HEK293 (cell line): Measurements from ENCODE around the gene SCAMP5.
A peak's percentile ranks its signal among the peaks of the same experiment; 100 is the strongest.

Experiments
- CTCF ChIA-PET: fragments of 350-600 bp; formaldehyde crosslinking; extraction: SDS; loops from one replicate; lab custom pipeline; 2021; ENCODE audit warnings: antibody characterized with exemption; lab: Yijun Ruan, JAX
- POLR2A ChIA-PET: fragments of 300-600 bp; formaldehyde crosslinking; extraction: SDS; loops from one replicate; lab custom pipeline; 2020; ENCODE audit warnings: antibody characterized with exemption, inconsistent platforms; lab: Yijun Ruan, JAX
- H3K27ac ChIP-seq: fragments of 200-500 bp; sonication (Bioruptor generic); 2 replicates; pipeline ENCODE4 v1.5.1; 2014; ENCODE audit warnings: low read depth, low read length, control low read depth, inconsistent platforms; ENCODE audit errors: extremely low read depth
- H3K36me3 ChIP-seq, 2 experiments: fragments of 200-500 bp in 1 of 2; sonication (Bioruptor generic) in 1 of 2; 1 replicate in 1 of 2; 2 replicates in 1 of 2; pipeline ENCODE4 v1.5.1; 2014 to 2017; ENCODE audit warnings: inconsistent platforms in 2 of 2, low read length in 2 of 2; ENCODE audit not compliant: control insufficient read depth in 2 of 2, insufficient read depth in 1 of 2
- H3K4me1 ChIP-seq: fragments of 200-500 bp; sonication (Bioruptor generic); 2 replicates; pipeline ENCODE4 v1.5.1; 2014; ENCODE audit warnings: mild to moderate bottlenecking, low read length, inconsistent platforms; ENCODE audit not compliant: control insufficient read depth, insufficient read depth
- H3K4me3 ChIP-seq: 2 replicates; pipeline ENCODE4 v1.5.1; 2011; ENCODE audit warnings: low read depth, mild to moderate bottlenecking, control low read depth, low read length, moderate library complexity
- H3K9me3 ChIP-seq: fragments of 200-500 bp; sonication (Bioruptor generic); 2 replicates; pipeline ENCODE4 v1.5.1; 2014; ENCODE audit warnings: low read depth, low read length, inconsistent platforms; ENCODE audit not compliant: control insufficient read depth, insufficient read depth
- BCL6B ChIP-seq: fragments of 450-650 bp; formaldehyde crosslinking; IDR thresholded peaks from 2 replicates; pipeline ENCODE4 v1.5.1; 2017; ENCODE audit warnings: missing biosample characterization, missing genetic modification characterization
- ELK4 ChIP-seq: IDR thresholded peaks from 2 replicates; pipeline ENCODE4 v1.6.1; 2011; ENCODE audit warnings: mild to moderate bottlenecking, low read depth, low read length, borderline replicate concordance
- KLF9 ChIP-seq: fragments of 450-650 bp; formaldehyde crosslinking; IDR thresholded peaks from 2 replicates; pipeline ENCODE4 v1.5.1; 2016; ENCODE audit warnings: missing biosample characterization, missing genetic modification characterization, low read depth
- PBX3 ChIP-seq: sonication (generic); formaldehyde crosslinking; IDR thresholded peaks from 2 replicates; pipeline ENCODE4 v1.8.1; 2022; ENCODE audit warnings: mild to moderate bottlenecking, moderate library complexity, missing genetic modification reagents
- WT1 ChIP-seq: fragments of 450-650 bp; formaldehyde crosslinking; IDR thresholded peaks from 2 replicates; pipeline ENCODE4 v1.5.1; 2016; ENCODE audit warnings: missing biosample characterization, missing genetic modification characterization
- ZBTB26 ChIP-seq: fragments of 450-650 bp; formaldehyde crosslinking; optimal IDR thresholded peaks from 2 replicates; pipeline ENCODE3; 2016; ENCODE audit warnings: missing biosample characterization, mild to moderate bottlenecking, missing genetic modification characterization
- ZBTB48 ChIP-seq: fragments of 450-650 bp; formaldehyde crosslinking; IDR thresholded peaks from 2 replicates; pipeline ENCODE4 v1.5.1; 2016; ENCODE audit warnings: missing biosample characterization, missing genetic modification characterization
- ZBTB8A ChIP-seq: fragments of 450-650 bp; formaldehyde crosslinking; IDR thresholded peaks from 2 replicates; pipeline ENCODE4 v1.5.1; 2016; ENCODE audit warnings: missing biosample characterization, missing genetic modification characterization
- ZNF114 ChIP-seq: fragments of 450-650 bp; formaldehyde crosslinking; IDR thresholded peaks from 2 replicates; pipeline ENCODE4 v1.5.0; 2017; ENCODE audit warnings: missing biosample characterization, missing genetic modification characterization
- ZNF121 ChIP-seq: fragments of 450-650 bp; formaldehyde crosslinking; IDR thresholded peaks from 2 replicates; pipeline ENCODE4 v1.5.1; 2016; ENCODE audit warnings: missing biosample characterization, missing genetic modification characterization
- ZNF138 ChIP-seq: fragments of 450-650 bp; formaldehyde crosslinking; IDR thresholded peaks from 2 replicates; pipeline ENCODE4 v1.5.1; 2016; ENCODE audit warnings: missing biosample characterization, missing genetic modification characterization, borderline replicate concordance
- ZNF146 ChIP-seq: fragments of 450-650 bp; formaldehyde crosslinking; IDR thresholded peaks from 2 replicates; pipeline ENCODE4 v1.5.1; 2016; ENCODE audit warnings: missing biosample characterization, missing genetic modification characterization
- ZNF2 ChIP-seq: fragments of 450-650 bp; formaldehyde crosslinking; IDR thresholded peaks from 2 replicates; pipeline ENCODE4 v1.5.1; 2016; ENCODE audit warnings: missing biosample characterization, missing genetic modification characterization
- ZNF221 ChIP-seq: fragments of 450-650 bp; formaldehyde crosslinking; IDR thresholded peaks from 2 replicates; pipeline ENCODE4 v1.5.1; 2017; ENCODE audit warnings: missing biosample characterization, missing genetic modification characterization, borderline replicate concordance
- ZNF24 ChIP-seq: fragments of 450-650 bp; formaldehyde crosslinking; IDR thresholded peaks from 2 replicates; pipeline ENCODE4 v1.5.1; 2016; ENCODE audit warnings: missing biosample characterization, missing genetic modification characterization
- ZNF350 ChIP-seq: fragments of 450-650 bp; formaldehyde crosslinking; IDR thresholded peaks from 2 replicates; pipeline ENCODE4 v1.5.0; 2017; ENCODE audit warnings: missing biosample characterization, mild to moderate bottlenecking, missing genetic modification characterization
- ZNF362 ChIP-seq: fragments of 450-650 bp; formaldehyde crosslinking; IDR thresholded peaks from 2 replicates; pipeline ENCODE4 v1.5.1; 2016; ENCODE audit warnings: missing biosample characterization, missing genetic modification characterization
- ZNF37A ChIP-seq: fragments of 450-650 bp; IDR thresholded peaks from 2 replicates; pipeline ENCODE4 v1.5.1; 2018; ENCODE audit warnings: missing biosample characterization, missing genetic modification characterization
- ZNF423 ChIP-seq: fragments of 450-650 bp; formaldehyde crosslinking; IDR thresholded peaks from 2 replicates; pipeline ENCODE4 v1.5.1; 2016; ENCODE audit warnings: missing biosample characterization, missing genetic modification characterization
- ZNF530 ChIP-seq: fragments of 450-650 bp; formaldehyde crosslinking; IDR thresholded peaks from 2 replicates; pipeline ENCODE4 v1.5.1; 2016; ENCODE audit warnings: low read depth, missing biosample characterization, missing genetic modification characterization
- ZNF544 ChIP-seq: fragments of 450-650 bp; formaldehyde crosslinking; IDR thresholded peaks from 2 replicates; pipeline ENCODE4 v1.5.0; 2017; ENCODE audit warnings: missing biosample characterization, missing genetic modification characterization
- ZNF596 ChIP-seq: fragments of 450-650 bp; IDR thresholded peaks from 2 replicates; pipeline ENCODE4 v1.5.0; 2018; ENCODE audit warnings: missing biosample characterization, mild to moderate bottlenecking, missing genetic modification characterization, moderate library complexity
- ZNF76 ChIP-seq: fragments of 450-650 bp; formaldehyde crosslinking; IDR thresholded peaks from 2 replicates; pipeline ENCODE4; 2016; ENCODE audit warnings: low read depth, missing biosample characterization, missing genetic modification characterization, borderline replicate concordance
- ZNF776 ChIP-seq: fragments of 450-650 bp; formaldehyde crosslinking; IDR thresholded peaks from 2 replicates; pipeline ENCODE4 v1.5.0; 2017; ENCODE audit warnings: missing biosample characterization, missing genetic modification characterization, borderline replicate concordance
- ZNF830 ChIP-seq: fragments of 450-650 bp; IDR thresholded peaks from 2 replicates; pipeline ENCODE4 v1.5.0; 2018; ENCODE audit warnings: missing biosample characterization, missing genetic modification characterization, low read depth, mild to moderate bottlenecking, moderate library complexity
- ZSCAN4 ChIP-seq: fragments of 450-650 bp; formaldehyde crosslinking; IDR thresholded peaks from 2 replicates; pipeline ENCODE4 v1.5.1; 2017; ENCODE audit warnings: missing biosample characterization, missing genetic modification characterization
- ZXDB ChIP-seq: fragments of 450-650 bp; formaldehyde crosslinking; IDR thresholded peaks from 2 replicates; pipeline ENCODE4 v1.5.1; 2016; ENCODE audit warnings: missing biosample characterization, missing genetic modification characterization

Gene SCAMP5

GRCh38 chr15:75022783-75023180, 27.4 kb downstream of the SCAMP5 start:
- Histone ChIP-seq H3K27ac (no peak overlapping the region), H3K4me3 (no peak overlapping the region), H3K36me3 (peaks cover 0 to 16% of the 10 kb centered on the region in 2 experiments; a peak in 2 of 3 replicates), H3K4me1 (0 out of 2 replicates have a peak, but pooled peaks cover 2% of the 10 kb centered on the region), H3K9me3 (no peaks in the 10 kb centered on the region)
- POLR2A ChIA-PET = interaction anchor here (0.6 to 2.1 kb wide), 30 partner anchors 8 to 650 kb away, joined by 3 to 24 read pairs (median 5); partner anchors contain the start of genes C15orf39, COX5A, FAM219B and MAN2C1
- TF ChIP-seq ZNF530 = no peak
- peak; percentile 93 for TF ChIP-seq ZNF362 (tag by site-specific recombination)
- CTCF ChIA-PET = interaction anchor here (0.5 to 1.5 kb wide), 4 partner anchors 10 to 799 kb away, joined by 3 to 4 read pairs (median 3); partner anchors contain the start of gene C15orf39

GRCh38 chr15:75023181-75023871, 28.0 kb downstream of the SCAMP5 start, which contains the start of gene PPCDC:
TSS of gene PPCDC (plus strand) at chr15:75023590. CDS start at chr15:75028319, 4,729 bp downstream.
- H3K4me3 ChIP-seq = peak within 1 kb of the TSS; percentile 66
- POLR2A ChIA-PET = interaction anchor here (0.6 to 2.1 kb wide), 30 partner anchors 8 to 649 kb away, joined by 3 to 24 read pairs (median 5); partner anchors contain the start of genes C15orf39, COX5A, FAM219B and MAN2C1
- 0 out of 2 replicates have a peak, but pooled peaks cover 2% of the 10 kb centered on the region for H3K4me1 ChIP-seq
- CTCF ChIA-PET = interaction anchor here (0.6 to 1.5 kb wide), 7 partner anchors 9 to 1032 kb away, joined by 3 to 5 read pairs (median 3); partner anchors contain the start of gene C15orf39
- peak within 1 kb of the TSS; percentile 93 for H3K27ac ChIP-seq
- H3K36me3 ChIP-seq = peaks cover 0 to 18% of the 10 kb centered on the region in 2 experiments; a peak in 2 of 3 replicates
- H3K9me3 ChIP-seq = no peaks in the 10 kb centered on the region
- no peak for TF ChIP-seq ZNF37A (tag by site-specific recombination)
- peak; percentile 73 for TF ChIP-seq PBX3 (CRISPR knock-in tag)
- peak; percentile 37; the same call in 1 of the 2 replicates for TF ChIP-seq KLF9 (tag by site-specific recombination)
- peak; percentile 93 for TF ChIP-seq ZXDB
- TF ChIP-seq ZNF146 (tag by site-specific recombination) = peak; percentile 62; the same call in 1 of the 2 replicates
- peak; percentile 85 for TF ChIP-seq WT1 (tag by site-specific recombination)
- no peak for TF ChIP-seq ZNF350 (tag by site-specific recombination)
- TF ChIP-seq ZNF544 (tag by site-specific recombination) = no peak
- no peak for TF ChIP-seq ZNF596
- TF ChIP-seq ZBTB8A (tag by site-specific recombination) = peak; percentile 54
- peak; percentile 30; the same call in 1 of the 2 replicates for TF ChIP-seq ZNF121 (tag by site-specific recombination)
- peak; percentile 78; the same call in 1 of the 2 replicates for TF ChIP-seq ZBTB48 (tag by site-specific recombination)
- TF ChIP-seq ZNF24 (tag by site-specific recombination) = peak; percentile 90
- TF ChIP-seq ZNF76 = peak; percentile 98
- TF ChIP-seq ZSCAN4 (tag by site-specific recombination) = peak; percentile 74
- TF ChIP-seq ZBTB26 (tag by site-specific recombination) = peak; percentile 99
- no peak for TF ChIP-seq ZNF221 (tag by site-specific recombination)
- no peak for TF ChIP-seq ZNF114 (tag by site-specific recombination)
- TF ChIP-seq ZNF2 (tag by site-specific recombination) = peak; percentile 96
- no peak for TF ChIP-seq ZNF423 (tag by site-specific recombination)
- TF ChIP-seq ZNF776 = no peak
- TF ChIP-seq ZNF830 (tag by site-specific recombination) = no peak
- no peak for TF ChIP-seq BCL6B (tag by site-specific recombination)
- TF ChIP-seq ZNF138 (tag by site-specific recombination) = no peak
- no peak for TF ChIP-seq ELK4
